ENCODE results near the gene APOC1.
"Not testable (repeated sequence)": the region's sequence is repeated elsewhere in the genome, so short reads cannot be mapped to it uniquely, and the experiment has no call there.

The APOC1 gene

DNA sequence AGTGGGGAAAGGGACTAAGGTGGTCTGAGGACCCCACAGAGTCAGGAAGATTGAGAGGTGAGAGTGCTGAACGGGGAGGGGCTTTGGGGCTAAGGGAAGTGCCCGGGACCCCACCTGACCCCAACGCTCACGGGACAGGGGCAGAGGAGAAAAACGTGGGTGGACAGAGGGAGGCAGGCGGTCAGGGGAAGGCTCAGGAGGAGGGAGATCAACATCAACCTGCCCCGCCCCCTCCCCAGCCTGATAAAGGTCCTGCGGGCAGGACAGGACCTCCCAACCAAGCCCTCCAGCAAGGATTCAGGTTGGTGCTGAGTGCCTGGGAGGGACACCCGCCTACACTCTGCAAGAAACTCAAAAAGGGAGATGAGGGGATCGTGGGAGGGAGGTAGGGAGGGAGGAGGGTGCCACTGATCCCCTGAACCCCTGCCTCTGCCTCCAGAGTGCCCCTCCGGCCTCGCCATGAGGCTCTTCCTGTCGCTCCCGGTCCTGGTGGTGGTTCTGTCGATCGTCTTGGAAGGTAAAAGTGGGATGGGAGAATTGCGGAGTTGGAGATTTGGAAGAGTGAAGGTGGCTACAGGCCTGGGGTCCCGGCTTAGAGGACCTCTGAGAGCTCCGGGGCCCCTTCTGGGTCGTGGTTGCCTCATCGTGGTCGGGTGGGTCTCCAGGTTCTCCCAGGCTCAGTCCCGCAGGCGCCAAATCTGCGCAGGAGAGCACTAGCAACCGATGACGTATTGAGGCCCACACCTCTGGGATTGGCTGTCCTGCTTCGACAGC lies at the start of gene APOC1:
APOC1 (plus strand) TSS at position 176 of the 774 bp plus-strand sequence; CDS start at position 460, 284 bp downstream.
- DNase-seq (peak; percentile 76), ATAC-seq (replicated peaks) (peak; percentile 96)
- Mint-ChIP-seq H3K27me3 (peaks cover 28 to 48% of the 10 kb centered on the region in 2 donors), H3K4me3 (peak within 1 kb of the TSS; percentile 94 to 98), H3K4me1 (peaks cover 17 to 25% of the 10 kb centered on the region in 2 donors), H3K27ac (peak within 1 kb of the TSS; percentile 98)
- H3K9me3 Mint-ChIP-seq, H3K36me3 Mint-ChIP-seq: not testable (repeated sequence)

DNA sequence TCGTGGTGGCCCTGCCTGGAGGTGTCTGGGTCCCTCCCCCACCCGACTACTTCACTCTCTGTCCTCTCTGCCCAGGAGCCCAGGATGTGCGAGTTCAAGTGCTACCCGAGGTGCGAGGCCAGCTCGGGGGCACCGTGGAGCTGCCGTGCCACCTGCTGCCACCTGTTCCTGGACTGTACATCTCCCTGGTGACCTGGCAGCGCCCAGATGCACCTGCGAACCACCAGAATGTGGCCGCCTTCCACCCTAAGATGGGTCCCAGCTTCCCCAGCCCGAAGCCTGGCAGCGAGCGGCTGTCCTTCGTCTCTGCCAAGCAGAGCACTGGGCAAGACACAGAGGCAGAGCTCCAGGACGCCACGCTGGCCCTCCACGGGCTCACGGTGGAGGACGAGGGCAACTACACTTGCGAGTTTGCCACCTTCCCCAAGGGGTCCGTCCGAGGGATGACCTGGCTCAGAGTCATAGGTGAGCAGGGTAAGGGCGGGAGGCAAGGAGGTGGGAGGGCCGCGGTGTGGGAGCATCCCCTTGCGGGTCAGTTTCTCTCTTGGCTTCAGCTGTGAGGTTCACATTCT lies 49.1 kb upstream of the APOC1 start:
- Mint-ChIP-seq H3K9me3 (no peaks in the 10 kb centered on the region), H3K27me3 (peaks cover 5 to 12% of the 10 kb centered on the region in 2 donors), H3K36me3 (no peaks in the 10 kb centered on the region), H3K4me3 (no peak overlapping the region), H3K27ac (no peak overlapping the region), H3K4me1 (no peaks in the 10 kb centered on the region)
- ATAC-seq (replicated peaks) (no peak), DNase-seq (no peak)

DNA sequence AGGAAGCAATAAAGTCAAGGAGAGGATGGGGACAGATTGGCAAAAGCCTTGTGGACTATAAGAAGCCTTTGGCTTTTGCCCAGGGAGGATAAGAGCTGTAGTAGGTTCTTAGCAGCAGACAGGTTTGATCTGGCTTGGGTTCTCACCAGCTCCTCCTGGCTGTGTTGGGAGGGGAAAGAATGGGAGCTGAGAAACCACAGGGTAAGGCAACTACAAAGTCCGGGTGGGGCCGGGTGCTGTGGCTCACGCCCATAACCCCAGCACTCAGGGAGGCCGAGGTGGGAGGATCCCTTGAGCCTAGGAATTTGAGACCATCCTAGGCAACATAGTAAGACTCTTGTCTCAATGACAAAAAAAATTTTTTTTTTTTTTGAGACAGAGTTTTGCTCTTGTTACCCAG lies 47.7 kb upstream of the APOC1 start:
- Mint-ChIP-seq H3K27ac (no peak overlapping the region), H3K9me3 (no peaks in the 10 kb centered on the region)

DNA sequence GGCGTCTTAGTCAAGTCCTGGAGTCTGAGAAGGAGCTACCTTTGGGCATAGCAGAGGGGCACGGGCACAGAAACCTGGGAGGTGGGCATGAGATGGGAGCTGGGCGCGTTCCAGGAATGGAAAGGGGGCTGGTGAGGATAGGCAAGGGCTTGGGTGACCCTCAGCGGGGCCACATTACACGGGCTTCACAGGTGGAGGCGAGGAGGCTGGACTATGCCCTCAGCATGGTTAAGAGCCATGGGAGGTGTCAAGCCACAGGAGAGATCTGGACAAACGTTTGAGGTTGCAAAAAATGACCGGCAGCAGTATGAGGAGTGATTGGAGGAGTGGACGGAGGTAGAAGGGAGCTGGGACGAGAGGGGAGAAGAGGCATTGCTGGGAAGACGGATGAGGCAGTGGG lies 46.8 kb upstream of the APOC1 start:
- DNase-seq (no peak), ATAC-seq (replicated peaks) (no peak)
- H3K9me3 Mint-ChIP-seq = no peaks in the 10 kb centered on the region
- no peaks in the 10 kb centered on the region for H3K4me1 Mint-ChIP-seq
- H3K27me3 Mint-ChIP-seq = peaks cover 5 to 9% of the 10 kb centered on the region in 2 donors
- no peaks in the 10 kb centered on the region for H3K36me3 Mint-ChIP-seq
- no peak overlapping the region for H3K4me3 Mint-ChIP-seq
- no peak overlapping the region for H3K27ac Mint-ChIP-seq

More for the DNA sequence above, 47.7 kb upstream of the APOC1 start:
- H3K36me3 Mint-ChIP-seq = no peaks in the 10 kb centered on the region
- ATAC-seq (replicated peaks) (no peak), DNase-seq (no peak)
- no peak overlapping the region for H3K4me3 Mint-ChIP-seq
- H3K27me3 Mint-ChIP-seq = peaks cover 5 to 12% of the 10 kb centered on the region in 2 donors
- H3K4me1 Mint-ChIP-seq = no peaks in the 10 kb centered on the region

DNA sequence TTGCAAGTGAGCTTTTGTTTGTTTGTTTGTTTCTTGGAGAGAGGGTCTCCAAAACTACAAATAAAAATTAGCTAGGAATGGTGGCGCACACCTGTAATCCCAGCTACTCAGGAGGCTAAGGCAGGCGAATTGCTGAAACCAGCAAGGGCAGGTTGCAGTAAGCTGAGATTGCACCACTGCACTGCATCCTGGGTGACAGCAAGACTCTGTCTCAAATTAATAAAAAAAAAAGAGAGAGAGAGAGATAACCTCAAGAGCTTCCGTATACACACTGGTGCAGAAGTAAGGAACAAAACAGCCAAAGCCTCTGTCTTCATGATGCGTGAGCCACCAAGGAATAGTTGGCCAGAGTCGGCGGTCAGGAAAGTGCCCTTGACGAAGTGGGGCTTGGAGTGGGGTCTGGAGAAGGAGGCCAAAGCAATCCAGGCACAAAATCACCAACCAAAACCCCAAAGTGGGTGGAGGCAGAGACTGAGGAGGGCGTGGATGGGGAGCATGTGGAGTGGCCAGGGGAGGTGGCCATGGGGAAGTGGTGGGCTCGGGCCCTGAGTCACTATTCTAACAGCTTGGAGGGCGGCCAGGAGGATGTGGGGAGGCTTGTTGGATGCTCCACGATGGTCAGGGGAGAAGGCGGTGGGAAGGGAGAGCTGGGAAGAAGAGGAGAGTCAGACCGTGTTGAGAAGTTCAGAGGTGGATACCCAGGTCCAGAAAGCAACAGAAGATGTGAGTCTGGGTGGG lies 44.5 kb upstream of the APOC1 start:
- DNase-seq (no peak), ATAC-seq (replicated peaks) (no peak)
- no peak overlapping the region for H3K27ac Mint-ChIP-seq
- H3K4me3 Mint-ChIP-seq = no peak overlapping the region
- H3K36me3 Mint-ChIP-seq = no peaks in the 10 kb centered on the region
- peaks cover 5 to 13% of the 10 kb centered on the region in 2 donors for H3K27me3 Mint-ChIP-seq
- H3K4me1 Mint-ChIP-seq = no peaks in the 10 kb centered on the region
- H3K9me3 Mint-ChIP-seq = no peaks in the 10 kb centered on the region

DNA sequence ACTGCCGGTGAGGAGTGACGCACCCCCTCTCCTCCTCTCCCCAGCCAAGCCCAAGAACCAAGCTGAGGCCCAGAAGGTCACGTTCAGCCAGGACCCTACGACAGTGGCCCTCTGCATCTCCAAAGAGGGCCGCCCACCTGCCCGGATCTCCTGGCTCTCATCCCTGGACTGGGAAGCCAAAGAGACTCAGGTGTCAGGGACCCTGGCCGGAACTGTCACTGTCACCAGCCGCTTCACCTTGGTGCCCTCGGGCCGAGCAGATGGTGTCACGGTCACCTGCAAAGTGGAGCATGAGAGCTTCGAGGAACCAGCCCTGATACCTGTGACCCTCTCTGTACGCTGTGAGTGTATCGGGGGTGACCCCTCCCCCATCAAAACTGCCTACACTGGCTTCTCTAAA lies 42.6 kb upstream of the APOC1 start:
- peaks cover 0 to 13% of the 10 kb centered on the region in 2 donors for H3K27me3 Mint-ChIP-seq
- ATAC-seq (replicated peaks) (no peak), DNase-seq (no peak)
- H3K36me3 Mint-ChIP-seq = no peaks in the 10 kb centered on the region
- H3K9me3 Mint-ChIP-seq = no peaks in the 10 kb centered on the region
- no peaks in the 10 kb centered on the region for H3K4me1 Mint-ChIP-seq
- no peak overlapping the region for H3K27ac Mint-ChIP-seq
- H3K4me3 Mint-ChIP-seq = no peak overlapping the region

DNA sequence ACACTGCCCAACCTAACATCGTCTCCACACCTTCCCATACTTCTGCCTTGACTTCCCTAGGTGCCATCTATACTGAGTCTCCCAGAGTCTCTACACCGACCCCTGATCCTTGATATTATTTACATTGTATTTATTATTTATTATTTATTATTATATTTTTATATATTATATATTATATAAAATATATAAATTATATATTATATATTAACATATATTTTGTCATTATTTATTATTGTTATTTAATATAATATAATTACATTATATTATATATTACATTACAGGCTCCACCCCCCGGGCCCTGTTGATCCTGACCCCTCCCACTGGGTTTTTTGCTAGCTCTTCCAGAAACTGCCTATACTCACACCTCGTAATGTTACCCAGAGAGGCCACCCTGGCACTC lies 41.7 kb upstream of the APOC1 start:
- Mint-ChIP-seq H3K4me3 (no peak overlapping the region), H3K27ac (no peak overlapping the region), H3K4me1 (peaks cover 0 to 3% of the 10 kb centered on the region in 2 donors), H3K9me3 (no peaks in the 10 kb centered on the region), H3K36me3 (no peaks in the 10 kb centered on the region), H3K27me3 (peaks cover 0 to 13% of the 10 kb centered on the region in 2 donors)
- DNase-seq = no peak
- ATAC-seq (replicated peaks) = no peak

DNA sequence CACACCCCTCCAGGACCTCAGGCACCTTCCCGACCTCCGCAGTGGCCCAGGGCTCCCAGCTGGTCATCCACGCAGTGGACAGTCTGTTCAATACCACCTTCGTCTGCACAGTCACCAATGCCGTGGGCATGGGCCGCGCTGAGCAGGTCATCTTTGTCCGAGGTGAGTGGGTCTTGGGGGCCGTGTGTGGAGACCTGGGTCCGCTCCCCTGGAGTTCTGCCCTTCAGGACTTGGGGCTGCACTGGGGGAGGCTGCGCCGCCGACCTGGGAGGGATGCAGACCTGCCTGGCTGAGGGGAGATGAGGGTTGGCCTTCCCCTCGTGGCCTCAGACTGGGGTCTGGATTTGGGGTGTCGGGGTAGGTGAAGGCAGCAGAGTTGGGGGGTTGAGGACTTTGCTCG lies 40.1 kb upstream of the APOC1 start:
- Mint-ChIP-seq H3K4me3 (no peak overlapping the region), H3K36me3 (no peaks in the 10 kb centered on the region), H3K4me1 (peaks cover 0 to 3% of the 10 kb centered on the region in 2 donors), H3K27me3 (peaks cover 0 to 23% of the 10 kb centered on the region in 2 donors), H3K9me3 (no peaks in the 10 kb centered on the region), H3K27ac (no peak overlapping the region)
- no peak for DNase-seq
- ATAC-seq (replicated peaks) = no peak

DNA sequence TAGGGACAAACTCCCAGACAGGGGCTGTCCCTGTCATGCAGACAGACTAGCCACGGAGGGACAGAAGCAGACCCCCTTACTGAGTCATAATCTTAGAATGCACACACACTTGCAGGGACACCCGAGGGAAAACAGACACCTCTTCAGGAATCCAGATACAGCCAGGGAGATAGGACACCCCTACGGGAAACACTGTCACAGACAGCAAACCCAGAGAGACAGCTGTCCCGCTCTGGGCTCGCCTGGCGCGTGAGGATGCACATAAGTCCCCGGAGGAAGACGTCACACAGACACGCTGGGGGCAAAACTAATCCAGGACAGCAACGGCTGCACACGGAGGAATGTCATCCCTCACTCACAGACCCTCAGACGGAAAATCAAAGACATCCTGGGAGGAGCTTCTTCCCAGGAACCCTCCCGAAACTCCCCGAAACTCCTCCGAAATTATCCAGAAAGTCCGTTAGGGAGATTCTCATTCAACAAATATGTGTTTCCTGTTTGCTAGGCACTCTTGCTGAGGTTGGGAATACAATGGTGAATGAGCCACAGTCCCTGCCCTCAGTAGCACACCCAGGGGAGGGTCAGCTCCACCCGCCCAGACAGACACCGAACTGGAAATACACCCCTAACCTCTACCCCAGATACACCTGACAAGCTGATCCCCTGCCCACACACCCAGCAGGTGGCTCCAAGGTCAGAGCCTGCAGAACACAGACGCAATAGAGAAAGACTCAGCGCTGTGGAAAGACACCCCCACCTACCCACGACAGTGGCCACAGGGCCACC lies 38.5 kb upstream of the APOC1 start:
- peaks cover 6 to 17% of the 10 kb centered on the region in 2 donors for H3K27me3 Mint-ChIP-seq
- no peak for ATAC-seq (replicated peaks)
- DNase-seq = no peak
- no peak overlapping the region for H3K4me3 Mint-ChIP-seq
- H3K27ac Mint-ChIP-seq = no peak overlapping the region
- H3K9me3 Mint-ChIP-seq = no peaks in the 10 kb centered on the region
- peaks cover 0 to 3% of the 10 kb centered on the region in 2 donors for H3K4me1 Mint-ChIP-seq
- no peaks in the 10 kb centered on the region for H3K36me3 Mint-ChIP-seq

DNA sequence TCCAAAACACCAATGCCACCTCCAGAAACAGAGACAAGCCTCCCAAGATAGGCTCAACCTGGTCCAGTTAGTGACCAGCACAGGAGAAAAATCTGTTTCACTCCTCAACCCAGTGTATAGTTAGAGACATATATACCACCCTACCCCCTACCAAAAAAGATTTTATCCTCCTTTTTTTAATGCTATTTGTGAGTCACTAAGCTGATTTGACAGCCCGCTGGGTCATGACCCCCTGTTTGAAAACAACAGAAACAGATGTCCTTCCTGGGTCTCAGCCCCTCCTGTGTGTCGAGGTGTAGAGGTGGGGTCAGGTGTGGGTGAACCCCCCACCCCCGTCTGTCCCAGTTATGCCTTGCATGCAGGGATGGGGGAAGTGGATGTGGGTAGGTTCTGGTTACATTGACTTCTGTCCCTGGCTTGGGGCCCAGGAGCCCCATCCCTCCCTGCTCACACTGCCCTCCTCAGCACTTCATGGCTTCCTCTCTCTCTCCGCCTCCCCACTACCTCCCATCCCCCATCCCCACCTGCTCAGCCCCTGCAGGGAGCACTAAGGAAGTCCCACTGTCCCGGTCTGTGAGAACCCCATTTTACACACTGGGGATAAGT lies 37.4 kb upstream of the APOC1 start:
- H3K9me3 Mint-ChIP-seq = no peaks in the 10 kb centered on the region
- H3K36me3 Mint-ChIP-seq = no peaks in the 10 kb centered on the region
- ATAC-seq (replicated peaks) (no peak), DNase-seq (no peak)
- no peak overlapping the region for H3K27ac Mint-ChIP-seq
- H3K4me1 Mint-ChIP-seq = peaks cover 0 to 3% of the 10 kb centered on the region in 2 donors
- H3K4me3 Mint-ChIP-seq = no peak overlapping the region
- peaks cover 6 to 16% of the 10 kb centered on the region in 2 donors for H3K27me3 Mint-ChIP-seq

DNA sequence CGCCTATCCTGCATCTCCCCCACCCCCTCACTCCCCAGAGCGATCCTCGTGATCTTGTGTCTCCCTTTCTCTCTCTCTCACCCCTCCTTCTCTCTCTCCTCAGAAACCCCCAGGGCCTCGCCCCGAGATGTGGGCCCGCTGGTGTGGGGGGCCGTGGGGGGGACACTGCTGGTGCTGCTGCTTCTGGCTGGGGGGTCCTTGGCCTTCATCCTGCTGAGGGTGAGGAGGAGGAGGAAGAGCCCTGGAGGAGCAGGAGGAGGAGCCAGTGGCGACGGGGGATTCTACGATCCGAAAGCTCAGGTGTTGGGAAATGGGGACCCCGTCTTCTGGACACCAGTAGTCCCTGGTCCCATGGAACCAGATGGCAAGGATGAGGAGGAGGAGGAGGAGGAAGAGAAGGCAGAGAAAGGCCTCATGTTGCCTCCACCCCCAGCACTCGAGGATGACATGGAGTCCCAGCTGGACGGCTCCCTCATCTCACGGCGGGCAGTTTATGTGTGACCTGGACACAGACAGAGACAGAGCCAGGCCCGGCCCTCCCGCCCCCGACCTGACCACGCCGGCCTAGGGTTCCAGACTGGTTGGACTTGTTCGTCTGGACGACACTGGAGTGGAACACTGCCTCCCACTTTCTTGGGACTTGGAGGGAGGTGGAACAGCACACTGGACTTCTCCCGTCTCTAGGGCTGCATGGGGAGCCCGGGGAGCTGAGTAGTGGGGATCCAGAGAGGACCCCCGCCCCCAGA lies 36.1 kb upstream of the APOC1 start:
- Mint-ChIP-seq H3K27me3 (peaks cover 6 to 13% of the 10 kb centered on the region in 2 donors), H3K4me1 (peaks cover 0 to 3% of the 10 kb centered on the region in 2 donors), H3K27ac (no peak overlapping the region), H3K4me3 (no peak overlapping the region), H3K9me3 (no peaks in the 10 kb centered on the region), H3K36me3 (no peaks in the 10 kb centered on the region)
- no peak for DNase-seq
- ATAC-seq (replicated peaks) = no peak

DNA sequence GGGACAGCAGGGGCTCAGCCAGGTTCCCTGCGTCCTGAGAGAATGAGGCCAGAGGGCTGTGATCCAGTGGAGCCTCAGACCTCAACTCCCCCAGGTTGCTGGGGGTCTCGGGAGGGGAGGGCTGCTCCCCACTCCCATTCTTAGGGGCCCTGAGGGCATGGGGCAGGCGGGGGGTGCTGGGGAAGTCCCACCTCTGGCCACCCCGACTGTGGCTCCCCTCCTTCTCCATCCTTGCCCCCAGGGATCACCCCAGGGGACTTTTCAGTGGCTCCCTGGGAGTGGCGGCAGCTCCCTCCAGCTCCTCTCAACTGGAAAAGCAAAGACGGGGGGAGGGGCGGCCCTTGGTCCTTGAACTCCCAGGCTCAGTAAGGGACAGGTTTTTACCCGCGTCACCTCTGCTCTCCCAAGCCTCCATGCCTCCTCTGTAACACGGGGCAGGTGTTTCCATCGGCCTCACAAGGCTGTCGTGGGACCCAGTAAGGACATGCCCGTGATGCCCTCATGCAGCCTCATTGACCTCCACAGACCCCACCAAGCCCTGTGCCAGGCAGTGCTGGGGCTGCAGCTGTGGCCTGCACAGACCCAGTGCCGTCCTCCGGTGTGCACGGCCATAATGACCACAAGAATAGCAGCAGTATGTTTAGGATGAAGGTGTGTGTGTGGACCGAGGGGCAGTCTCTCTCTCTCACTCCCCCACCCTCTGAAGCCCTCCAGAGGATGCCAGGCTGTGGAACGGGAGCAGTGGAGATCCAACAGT lies 34.9 kb upstream of the APOC1 start:
- Mint-ChIP-seq H3K4me1 (peaks cover 0 to 3% of the 10 kb centered on the region in 2 donors), H3K36me3 (no peaks in the 10 kb centered on the region), H3K27me3 (peaks cover 6 to 14% of the 10 kb centered on the region in 2 donors), H3K4me3 (no peak overlapping the region), H3K27ac (no peak overlapping the region), H3K9me3 (no peaks in the 10 kb centered on the region)
- DNase-seq (no peak), ATAC-seq (replicated peaks) (no peak)

DNA sequence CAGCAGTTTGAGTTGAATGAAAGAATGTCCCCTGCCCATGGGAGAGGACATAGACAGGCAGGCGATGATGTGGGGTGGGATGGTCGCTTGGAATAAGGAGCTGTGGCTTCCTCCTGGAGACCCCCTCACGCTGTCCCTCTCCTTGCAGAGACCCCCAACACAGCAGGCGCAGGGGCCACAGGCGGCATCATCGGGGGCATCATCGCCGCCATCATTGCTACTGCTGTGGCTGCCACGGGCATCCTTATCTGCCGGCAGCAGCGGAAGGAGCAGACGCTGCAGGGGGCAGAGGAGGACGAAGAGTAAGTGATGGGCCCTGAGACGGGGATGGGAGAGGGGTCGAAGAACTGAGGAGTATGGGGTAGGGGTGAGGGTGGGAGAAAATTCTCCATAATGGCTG lies 32.3 kb upstream of the APOC1 start:
- peaks cover 0 to 3% of the 10 kb centered on the region in 2 donors for H3K4me1 Mint-ChIP-seq
- H3K27me3 Mint-ChIP-seq = peaks cover 6 to 15% of the 10 kb centered on the region in 2 donors
- DNase-seq = no peak
- no peaks in the 10 kb centered on the region for H3K36me3 Mint-ChIP-seq
- no peak overlapping the region for H3K27ac Mint-ChIP-seq
- no peak overlapping the region for H3K4me3 Mint-ChIP-seq
- H3K9me3 Mint-ChIP-seq = no peaks in the 10 kb centered on the region
- ATAC-seq (replicated peaks) = no peak
